Measurements from ENCODE around the gene HMCN1. TPM values are rescaled to one million over a fixed set of nuclear protein-coding genes. Genes with fewer than 3 reads are reported as not detected.

The HMCN1 gene
- total RNA-seq, 1 experiment from 2014 or later, result 0.31 TPM

GRCh38 chr1:186002406-186002805 is 268.2 kb downstream of the HMCN1 start:
- H3K36me3 ChIP-seq (ENCODE audit: low read depth), result no peaks in the 10 kb centered on the region
- no peaks in the 10 kb centered on the region for H3K27me3 ChIP-seq (ENCODE audit: insufficient read depth, low read depth)
- no peak for DNase-seq
- H3K27ac ChIP-seq, result no peak overlapping the region
- BruUV-seq (replicated peaks), result no TSS peak
- no peaks in the 10 kb centered on the region for H3K4me1 ChIP-seq (replicated peaks; ENCODE audit: insufficient read depth)
- no peaks in the 10 kb centered on the region for H3K79me2 ChIP-seq (ENCODE audit: low read depth)
- intact Hi-C loops (cut with micrococcal nuclease; ENCODE audit: unreplicated experiment), result no loop called here
- CTCF ChIA-PET, result no interaction called here
- no peaks in the 10 kb centered on the region; the same call in 1 of the 2 replicates for H3K9me2 ChIP-seq (ENCODE audit: insufficient read depth)
- no peaks in the 10 kb centered on the region for H3F3A ChIP-seq (ENCODE audit: insufficient read depth, low read depth)
- no peaks in the 10 kb centered on the region; the same call in 1 of the 2 replicates for H3K9me3 ChIP-seq (ENCODE audit: insufficient read depth, low read depth)
- TF ChIP-seq EZH2 (IDR thresholded peaks at IDR 0.05; ENCODE audit: low read depth) (no peak), CTCF (conservative IDR thresholded peaks at IDR 0.05) (no peak)
- H2AFZ ChIP-seq, result no peak overlapping the region
- H4K20me1 ChIP-seq (ENCODE audit: insufficient read depth), result no peaks in the 10 kb centered on the region
- H3K4me3 ChIP-seq, result no peak overlapping the region
- POLR2A ChIA-PET (ENCODE audit: unreplicated experiment), result no interaction called here
- no peak overlapping the region for H3K4me2 ChIP-seq

GRCh38 chr1:186009039-186009737 is 275.0 kb downstream of the HMCN1 start:
- no peaks in the 10 kb centered on the region for H3F3A ChIP-seq (ENCODE audit: insufficient read depth, low read depth)
- H3K9me2 ChIP-seq (ENCODE audit: insufficient read depth), result no peaks in the 10 kb centered on the region
- no TSS peak for BruUV-seq (replicated peaks)
- H3K4me3 ChIP-seq, result no peak overlapping the region
- intact Hi-C loops (cut with micrococcal nuclease; ENCODE audit: unreplicated experiment), result no loop called here
- H2AFZ ChIP-seq, result no peak overlapping the region
- no peak overlapping the region for H3K4me2 ChIP-seq
- no peak overlapping the region for H3K27ac ChIP-seq
- TF ChIP-seq EZH2 (IDR thresholded peaks at IDR 0.05; ENCODE audit: low read depth) (no peak), CTCF (conservative IDR thresholded peaks at IDR 0.05) (no peak)
- no peaks in the 10 kb centered on the region for H3K79me2 ChIP-seq (ENCODE audit: low read depth)
- no peaks in the 10 kb centered on the region for H3K27me3 ChIP-seq (ENCODE audit: insufficient read depth, low read depth)
- H4K20me1 ChIP-seq (ENCODE audit: insufficient read depth), result no peaks in the 10 kb centered on the region
- DNase-seq, result no peak
- ChIA-PET POLR2A (ENCODE audit: unreplicated experiment) (no interaction called here), CTCF (no interaction called here)
- H3K9me3 ChIP-seq (ENCODE audit: insufficient read depth, low read depth), result peaks cover 3% of the 10 kb centered on the region; the same call in 1 of the 2 replicates
- H3K4me1 ChIP-seq (replicated peaks; ENCODE audit: insufficient read depth), result no peaks in the 10 kb centered on the region
- H3K36me3 ChIP-seq (ENCODE audit: low read depth), result no peaks in the 10 kb centered on the region

GRCh38 chr1:186014370-186015037 is 280.3 kb downstream of the HMCN1 start:
- CTCF ChIA-PET, result no interaction called here

More at GRCh38 chr1:186014370-186015037, 280.3 kb downstream of the HMCN1 start:
- H3F3A ChIP-seq (ENCODE audit: insufficient read depth, low read depth), result 0 out of 2 replicates have a peak, but pooled peaks cover 5% of the 10 kb centered on the region
- no TSS peak for BruUV-seq (replicated peaks)
- H2AFZ ChIP-seq, result no peak overlapping the region
- no peaks in the 10 kb centered on the region for H3K27me3 ChIP-seq (ENCODE audit: insufficient read depth, low read depth)
- no peaks in the 10 kb centered on the region for H3K36me3 ChIP-seq (ENCODE audit: low read depth)
- H3K9me3 ChIP-seq (ENCODE audit: insufficient read depth, low read depth), result 0 out of 2 replicates have a peak, but pooled peaks cover 3% of the 10 kb centered on the region
- no peak for DNase-seq
- POLR2A ChIA-PET (ENCODE audit: unreplicated experiment), result no interaction called here
- no peaks in the 10 kb centered on the region for H3K4me1 ChIP-seq (replicated peaks; ENCODE audit: insufficient read depth)
- H3K4me2 ChIP-seq, result no peak overlapping the region
- TF ChIP-seq CTCF (conservative IDR thresholded peaks at IDR 0.05) (no peak), EZH2 (IDR thresholded peaks at IDR 0.05; ENCODE audit: low read depth) (no peak)
- no peak overlapping the region for H3K4me3 ChIP-seq
- intact Hi-C loops (cut with micrococcal nuclease; ENCODE audit: unreplicated experiment), result no loop called here
- H3K79me2 ChIP-seq (ENCODE audit: low read depth), result no peaks in the 10 kb centered on the region
- no peak overlapping the region for H3K27ac ChIP-seq
- H4K20me1 ChIP-seq (ENCODE audit: insufficient read depth), result no peaks in the 10 kb centered on the region
- H3K9me2 ChIP-seq (ENCODE audit: insufficient read depth), result no peaks in the 10 kb centered on the region
